Duodenal mucosa (tissue), 2 donors: ENCODE data around the gene LHX6.

Experiments used
- H3K27ac ChIP-seq: one replicate; pipeline ENCODE4 v1.7.0; 2013; ENCODE audit warnings: low read depth, low read length
- H3K27me3 ChIP-seq, 2 donors: one replicate each; pipeline ENCODE4 v1.7.0; 2013; ENCODE audit warnings: low read length in 2 of 2, control low read depth in 1 of 2; ENCODE audit not compliant: insufficient read depth in 2 of 2, control insufficient read depth in 1 of 2
- H3K36me3 ChIP-seq, 2 donors: one replicate each; pipeline ENCODE4 v1.7.0; 2013; ENCODE audit warnings: low read length in 2 of 2, control low read depth in 1 of 2; ENCODE audit not compliant: insufficient read depth in 2 of 2, control insufficient read depth in 1 of 2
- H3K4me1 ChIP-seq, 2 donors: one replicate each; pipeline ENCODE4 v1.7.0; 2013; ENCODE audit warnings: low read length in 2 of 2, control low read depth in 1 of 2; ENCODE audit not compliant: insufficient read depth in 2 of 2, control insufficient read depth in 1 of 2
- H3K4me3 ChIP-seq, 2 donors: one replicate each; pipeline ENCODE4 v1.7.0; 2013; ENCODE audit warnings: low read length in 2 of 2, low read depth in 1 of 2
- H3K9ac ChIP-seq, 2 donors: one replicate each; pipeline ENCODE4 v1.7.0; 2013; ENCODE audit warnings: low read length in 2 of 2, low read depth in 1 of 2
- H3K9me3 ChIP-seq, 2 donors: one replicate each; pipeline ENCODE4 v1.7.0; 2013; ENCODE audit warnings: low read length in 2 of 2, control low read depth in 1 of 2; ENCODE audit not compliant: control insufficient read depth in 1 of 2

Gene LHX6

GRCh38 chr9:122183501-122183900 lies 45.3 kb downstream of the LHX6 start:
- Histone ChIP-seq H3K4me3 (no peak overlapping the region), H3K4me1 (peaks cover 10 to 15% of the 10 kb centered on the region in 2 donors), H3K9me3 (no peaks in the 10 kb centered on the region), H3K27me3 (peaks cover 0 to 12% of the 10 kb centered on the region in 2 donors), H3K27ac (no peak overlapping the region), H3K36me3 (no peaks in the 10 kb centered on the region), H3K9ac (no peak overlapping the region)

GRCh38 chr9:122180633-122181032 lies 48.1 kb downstream of the LHX6 start:
- H3K4me3 ChIP-seq = no peak overlapping the region
- H3K9me3 ChIP-seq = no peaks in the 10 kb centered on the region
- no peak overlapping the region for H3K9ac ChIP-seq
- no peaks in the 10 kb centered on the region for H3K36me3 ChIP-seq
- H3K27ac ChIP-seq = no peak overlapping the region
- peaks cover 10 to 16% of the 10 kb centered on the region in 2 donors for H3K4me1 ChIP-seq
- peaks cover 0 to 12% of the 10 kb centered on the region in 2 donors for H3K27me3 ChIP-seq

- Histone ChIP-seq H3K36me3 (no peaks in the 10 kb centered on the region), H3K27me3 (peaks cover 0 to 12% of the 10 kb centered on the region in 2 donors), H3K9ac (no peak overlapping the region), H3K4me1 (peaks cover 10 to 16% of the 10 kb centered on the region in 2 donors), H3K27ac (no peak overlapping the region), H3K4me3 (no peak overlapping the region), H3K9me3 (no peaks in the 10 kb centered on the region)
Observed at GRCh38 chr9:122179690-122180074, 49.1 kb downstream of the LHX6 start.

GRCh38 chr9:122179054-122179689 lies 49.6 kb downstream of the LHX6 start:
- no peak overlapping the region for H3K9ac ChIP-seq
- no peak overlapping the region for H3K27ac ChIP-seq

GRCh38 chr9:122176916-122177315 lies 51.8 kb downstream of the LHX6 start:
- Histone ChIP-seq H3K9me3 (no peaks in the 10 kb centered on the region), H3K4me1 (peaks cover 10 to 16% of the 10 kb centered on the region in 2 donors), H3K4me3 (no peak overlapping the region), H3K27me3 (peaks cover 8 to 17% of the 10 kb centered on the region in 2 donors), H3K36me3 (no peaks in the 10 kb centered on the region), H3K9ac (no peak overlapping the region), H3K27ac (no peak overlapping the region)

More at GRCh38 chr9:122179054-122179689, 49.6 kb downstream of the LHX6 start:
- H3K4me1 ChIP-seq = peaks cover 10 to 16% of the 10 kb centered on the region in 2 donors
- no peaks in the 10 kb centered on the region for H3K9me3 ChIP-seq
- H3K36me3 ChIP-seq = no peaks in the 10 kb centered on the region
- peaks cover 0 to 12% of the 10 kb centered on the region in 2 donors for H3K27me3 ChIP-seq
- H3K4me3 ChIP-seq = no peak overlapping the region

- H3K9ac ChIP-seq = no peak overlapping the region
- H3K4me3 ChIP-seq = no peak overlapping the region
- peaks cover 0 to 3% of the 10 kb centered on the region in 2 donors for H3K4me1 ChIP-seq
- no peak overlapping the region for H3K27ac ChIP-seq
- no peaks in the 10 kb centered on the region for H3K36me3 ChIP-seq
- no peaks in the 10 kb centered on the region for H3K9me3 ChIP-seq
- H3K27me3 ChIP-seq = peaks cover 16 to 17% of the 10 kb centered on the region in 2 donors
Observed at GRCh38 chr9:122173670-122174069, 55.1 kb downstream of the LHX6 start.

- Histone ChIP-seq H3K4me3 (no peak overlapping the region), H3K9me3 (no peaks in the 10 kb centered on the region)
Observed at GRCh38 chr9:122172131-122172530, 56.6 kb downstream of the LHX6 start.

GRCh38 chr9:122168356-122168755 lies 60.4 kb downstream of the LHX6 start:
- Histone ChIP-seq H3K27ac (no peak overlapping the region), H3K4me1 (no peaks in the 10 kb centered on the region), H3K36me3 (no peaks in the 10 kb centered on the region), H3K27me3 (peaks cover 13 to 15% of the 10 kb centered on the region in 2 donors), H3K9me3 (no peaks in the 10 kb centered on the region), H3K4me3 (no peak overlapping the region), H3K9ac (no peak overlapping the region)

More at GRCh38 chr9:122172131-122172530, 56.6 kb downstream of the LHX6 start:
- no peak overlapping the region for H3K9ac ChIP-seq
- no peak overlapping the region for H3K27ac ChIP-seq
- no peaks in the 10 kb centered on the region for H3K4me1 ChIP-seq
- no peaks in the 10 kb centered on the region for H3K36me3 ChIP-seq
- H3K27me3 ChIP-seq = peaks cover 16 to 17% of the 10 kb centered on the region in 2 donors

- no peaks in the 10 kb centered on the region for H3K36me3 ChIP-seq
- no peak overlapping the region for H3K9ac ChIP-seq
- H3K4me1 ChIP-seq = peaks cover 0 to 4% of the 10 kb centered on the region in 2 donors
- H3K9me3 ChIP-seq = no peaks in the 10 kb centered on the region
- no peak overlapping the region for H3K27ac ChIP-seq
- no peak overlapping the region for H3K4me3 ChIP-seq
- peaks cover 3% of the 10 kb centered on the region in 2 donors for H3K27me3 ChIP-seq
Observed at GRCh38 chr9:122164286-122164685, 64.5 kb downstream of the LHX6 start.

- Histone ChIP-seq H3K4me3 (no peak overlapping the region), H3K27me3 (peaks cover 3% of the 10 kb centered on the region in 2 donors), H3K36me3 (no peaks in the 10 kb centered on the region), H3K27ac (no peak overlapping the region), H3K4me1 (peaks cover 3 to 19% of the 10 kb centered on the region in 2 donors), H3K9ac (no peak overlapping the region), H3K9me3 (no peaks in the 10 kb centered on the region)
Observed at GRCh38 chr9:122162415-122162814, 66.3 kb downstream of the LHX6 start.
